ENCODE results near the gene CALCOCO1. TPM values are rescaled to one million over a fixed set of nuclear protein-coding genes. Genes with fewer than 3 reads are reported as not detected.

CALCOCO1 gene
- total and polyA plus RNA-seq, 9 of the 15 experiments (the other 6 are each of a cell fraction or from before 2014, with no cell fraction given) = 1.9 to 31.8 (median 11.0) TPM

- no peak for TF ChIP-seq ZNF507 (tag; conservative IDR thresholded peaks at IDR 0.05)
- no peak for TF ChIP-seq SRSF1 (IDR thresholded peaks at IDR 0.05; ENCODE audit: low read depth, low read length)
- TF ChIP-seq RBM14 (IDR thresholded peaks at IDR 0.05; ENCODE audit: borderline replicate concordance, insufficient read depth, low read depth, low read length) = no peak
- TF ChIP-seq, protein P1, sequence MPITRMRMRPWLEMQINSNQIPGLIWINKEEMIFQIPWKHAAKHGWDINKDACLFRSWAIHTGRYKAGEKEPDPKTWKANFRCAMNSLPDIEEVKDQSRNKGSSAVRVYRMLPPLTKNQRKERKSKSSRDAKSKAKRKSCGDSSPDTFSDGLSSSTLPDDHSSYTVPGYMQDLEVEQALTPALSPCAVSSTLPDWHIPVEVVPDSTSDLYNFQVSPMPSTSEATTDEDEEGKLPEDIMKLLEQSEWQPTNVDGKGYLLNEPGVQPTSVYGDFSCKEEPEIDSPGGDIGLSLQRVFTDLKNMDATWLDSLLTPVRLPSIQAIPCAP (CRISPR knock-in tag; IDR thresholded peaks at IDR 0.05; ENCODE audit: borderline replicate concordance) = 0 out of 2 replicates have a peak, but pooled peaks have one; percentile 30
- no peak for TF ChIP-seq GTF2A2 (tag; IDR thresholded peaks at IDR 0.05)
- TF ChIP-seq, protein P2, sequence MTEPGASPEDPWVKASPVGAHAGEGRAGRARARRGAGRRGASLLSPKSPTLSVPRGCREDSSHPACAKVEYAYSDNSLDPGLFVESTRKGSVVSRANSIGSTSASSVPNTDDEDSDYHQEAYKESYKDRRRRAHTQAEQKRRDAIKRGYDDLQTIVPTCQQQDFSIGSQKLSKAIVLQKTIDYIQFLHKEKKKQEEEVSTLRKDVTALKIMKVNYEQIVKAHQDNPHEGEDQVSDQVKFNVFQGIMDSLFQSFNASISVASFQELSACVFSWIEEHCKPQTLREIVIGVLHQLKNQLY (CRISPR knock-in tag; conservative IDR thresholded peaks at IDR 0.05) = no peak
- TF ChIP-seq, protein P3, sequence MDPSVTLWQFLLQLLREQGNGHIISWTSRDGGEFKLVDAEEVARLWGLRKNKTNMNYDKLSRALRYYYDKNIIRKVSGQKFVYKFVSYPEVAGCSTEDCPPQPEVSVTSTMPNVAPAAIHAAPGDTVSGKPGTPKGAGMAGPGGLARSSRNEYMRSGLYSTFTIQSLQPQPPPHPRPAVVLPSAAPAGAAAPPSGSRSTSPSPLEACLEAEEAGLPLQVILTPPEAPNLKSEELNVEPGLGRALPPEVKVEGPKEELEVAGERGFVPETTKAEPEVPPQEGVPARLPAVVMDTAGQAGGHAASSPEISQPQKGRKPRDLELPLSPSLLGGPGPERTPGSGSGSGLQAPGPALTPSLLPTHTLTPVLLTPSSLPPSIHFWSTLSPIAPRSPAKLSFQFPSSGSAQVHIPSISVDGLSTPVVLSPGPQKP (CRISPR knock-in tag; IDR thresholded peaks at IDR 0.05) = no peak
- peak; percentile 60; the same call in 1 of the 2 replicates for TF ChIP-seq TOE1 (IDR thresholded peaks at IDR 0.05; ENCODE audit: borderline replicate concordance)
- TF ChIP-seq TOE1 (CRISPR knock-in tag; IDR thresholded peaks at IDR 0.05; ENCODE audit: borderline replicate concordance, low read depth) = 0 out of 2 replicates have a peak, but pooled peaks have one; percentile 18
- TF ChIP-seq POLR2AphosphoS2 (IDR thresholded peaks at IDR 0.05; ENCODE audit: low read length) = peak; percentile 62; the same call in 1 of the 2 replicates
- peak; percentile 94 for TF ChIP-seq PHF20 (IDR thresholded peaks at IDR 0.05; ENCODE audit: partially characterized antibody)
- no peak for TF ChIP-seq ZNF354B (CRISPR knock-in tag; IDR thresholded peaks at IDR 0.05)
- TF ChIP-seq ZNF407 (IDR thresholded peaks at IDR 0.05; ENCODE audit: low read depth) = no peak
Measured at GRCh38 chr12:53675701-53676607, 51.3 kb downstream of the CALCOCO1 start, which contains the start of gene ATP5MC2 (continued).
